Skeletal muscle tissue (tissue), 4 donors: Measurements from ENCODE around the gene DRC3. TPM values are rescaled to one million over a fixed set of nuclear protein-coding genes. Genes with fewer than 3 reads are reported as not detected.

Experiments used
- H3K27ac ChIP-seq: one replicate; pipeline ENCODE4 v1.7.0; 2013; ENCODE audit warnings: mild to moderate bottlenecking, low read depth, low read length, inconsistent platforms
- H3K27me3 ChIP-seq, 3 donors: one replicate each; pipeline ENCODE4 v1.7.0; 2013; ENCODE audit warnings: low read length in 3 of 3; ENCODE audit not compliant: control insufficient read depth in 3 of 3, insufficient read depth in 3 of 3
- H3K36me3 ChIP-seq, 3 donors: one replicate each; pipeline ENCODE4 v1.7.0; 2013; ENCODE audit warnings: low read length in 3 of 3; ENCODE audit not compliant: control insufficient read depth in 3 of 3, insufficient read depth in 3 of 3
- H3K4me1 ChIP-seq, 3 donors: one replicate each; pipeline ENCODE4 v1.7.0; 2013; ENCODE audit warnings: low read length in 3 of 3, mild to moderate bottlenecking in 3 of 3; ENCODE audit not compliant: control insufficient read depth in 3 of 3, insufficient read depth in 3 of 3
- H3K4me3 ChIP-seq, 3 donors: one replicate each; pipeline ENCODE4 v1.7.0; 2013; ENCODE audit warnings: low read length in 3 of 3
- H3K9ac ChIP-seq, 3 donors: one replicate each; pipeline ENCODE4 v1.7.0; 2013; ENCODE audit warnings: low read length in 3 of 3, mild to moderate bottlenecking in 3 of 3, moderate library complexity in 2 of 3, low read depth in 1 of 3
- H3K9me3 ChIP-seq, 3 donors: one replicate each; pipeline ENCODE4 v1.7.0; 2013; ENCODE audit warnings: low read length in 3 of 3; ENCODE audit not compliant: control insufficient read depth in 3 of 3
- total RNA-seq: library from RNA; depleted of rRNA; stranded (reverse); fragments of >200 nt; gene quantifications from one replicate; pipeline ENCODE4 v1.2.3, GENCODE V29; 2014
- donor health status: Osteomylitis.

DRC3 gene
- total RNA-seq, 1 donor from 2014 or later, result 1.0 TPM

DNA sequence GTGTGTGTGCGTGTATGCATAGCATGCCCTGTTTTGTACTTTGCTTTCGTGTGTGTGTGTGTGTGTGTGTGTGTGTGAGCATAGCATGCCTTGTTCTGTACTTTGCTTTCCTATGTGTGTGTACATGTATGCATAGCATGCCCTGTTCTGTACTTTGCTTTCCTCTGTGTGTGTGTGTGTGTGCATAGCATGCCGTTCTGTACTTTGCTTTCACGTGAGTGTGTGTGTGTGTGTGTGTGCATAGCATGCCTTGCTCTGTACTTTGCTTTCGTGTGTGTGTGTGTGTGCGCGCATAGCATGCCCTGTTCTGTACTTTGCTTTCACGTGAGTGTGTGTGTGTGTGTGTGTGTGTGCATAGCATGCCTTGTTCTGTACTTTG, 27.4 kb downstream of the DRC3 start:
- no peak overlapping the region for H3K9ac ChIP-seq
- peaks cover 3 to 12% (median 7%) of the 10 kb centered on the region in 3 donors for H3K4me1 ChIP-seq
- no peaks in the 10 kb centered on the region for H3K9me3 ChIP-seq
- H3K36me3 ChIP-seq, result no peaks in the 10 kb centered on the region
- no peak overlapping the region for H3K4me3 ChIP-seq
- no peaks in the 10 kb centered on the region for H3K27me3 ChIP-seq
- no peak overlapping the region for H3K27ac ChIP-seq

DNA sequence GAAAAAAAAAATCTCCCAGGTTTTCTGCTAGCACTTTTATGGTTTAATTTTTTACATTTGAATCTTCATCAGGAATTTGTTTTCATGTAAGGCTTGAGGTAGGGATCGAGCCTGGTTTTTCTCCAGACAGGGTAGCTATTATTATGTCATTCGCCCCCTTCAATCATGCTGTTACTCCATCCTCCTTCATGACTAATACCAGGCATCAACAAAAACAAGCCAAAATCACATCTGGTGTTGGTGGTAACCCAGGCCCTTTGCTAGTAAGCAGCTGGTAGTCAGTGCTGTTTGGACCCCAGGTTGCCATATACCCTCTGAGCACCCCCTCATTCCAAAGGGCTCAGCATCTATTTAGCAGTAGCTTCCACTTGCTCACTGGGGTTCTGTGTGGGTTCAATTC, 29.5 kb downstream of the DRC3 start:
- peaks cover 0 to 4% (median 0%) of the 10 kb centered on the region in 3 donors for H3K36me3 ChIP-seq
- no peaks in the 10 kb centered on the region for H3K9me3 ChIP-seq
- peaks cover 10 to 22% (median 15%) of the 10 kb centered on the region in 3 donors for H3K4me1 ChIP-seq
- no peak overlapping the region for H3K27ac ChIP-seq
- no peak overlapping the region for H3K4me3 ChIP-seq
- no peak overlapping the region for H3K9ac ChIP-seq
- H3K27me3 ChIP-seq, result no peaks in the 10 kb centered on the region

DNA sequence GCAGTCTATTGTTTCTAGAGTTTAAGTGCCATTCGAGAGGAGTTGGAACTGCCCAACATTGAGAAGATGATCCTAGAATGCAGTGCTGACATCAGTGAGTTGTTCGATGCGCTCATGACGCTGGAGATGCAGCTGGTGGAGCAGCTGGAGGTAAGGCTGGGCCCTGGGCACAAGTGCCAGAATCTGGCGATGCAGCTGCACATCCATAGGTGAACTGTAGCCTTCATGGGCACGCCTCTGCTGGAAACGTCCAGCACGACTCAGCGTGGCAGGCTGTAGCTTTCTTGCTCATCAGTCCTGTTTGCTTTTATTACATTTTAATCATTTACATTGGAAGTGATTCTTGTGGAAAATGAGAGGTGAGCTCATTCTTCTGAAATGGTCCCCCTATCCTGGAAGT, 31.7 kb downstream of the DRC3 start:
- H3K27me3 ChIP-seq, result no peaks in the 10 kb centered on the region
- peaks cover 3 to 7% (median 4%) of the 10 kb centered on the region in 3 donors for H3K36me3 ChIP-seq
- H3K9ac ChIP-seq, result no peak overlapping the region
- H3K4me1 ChIP-seq, result peaks cover 10 to 22% (median 15%) of the 10 kb centered on the region in 3 donors
- H3K27ac ChIP-seq, result peak overlapping the region; percentile 25
- no peak overlapping the region for H3K4me3 ChIP-seq
- no peaks in the 10 kb centered on the region for H3K9me3 ChIP-seq

DNA sequence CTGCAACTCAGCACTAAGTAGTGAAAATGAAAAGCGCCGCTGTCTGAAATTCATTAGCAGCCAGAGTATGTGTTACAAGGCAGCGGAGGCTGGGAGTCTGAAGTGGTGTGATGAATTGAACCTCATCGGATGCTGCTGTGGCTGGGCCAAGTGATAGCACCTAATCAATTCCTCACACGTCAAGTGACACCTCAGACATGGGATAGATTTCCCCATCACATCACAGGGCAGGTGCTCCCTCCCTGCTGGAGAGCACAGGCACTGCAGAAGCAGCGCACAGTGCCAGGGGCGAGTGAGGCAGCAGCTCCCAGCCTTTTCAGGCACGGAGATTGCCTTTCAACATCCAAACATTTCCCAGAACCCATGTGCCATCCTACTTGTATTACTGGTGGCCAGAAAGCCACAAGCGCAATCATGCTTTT, 32.2 kb downstream of the DRC3 start:
- no peaks in the 10 kb centered on the region for H3K9me3 ChIP-seq
- H3K27ac ChIP-seq, result peak overlapping the region; percentile 25
- no peaks in the 10 kb centered on the region for H3K27me3 ChIP-seq
- no peak overlapping the region for H3K4me3 ChIP-seq
- peaks cover 3 to 7% (median 4%) of the 10 kb centered on the region in 3 donors for H3K36me3 ChIP-seq
- H3K9ac ChIP-seq, result peak overlapping the region in 1 of 3 donors; percentile 14
- peaks cover 10 to 22% (median 15%) of the 10 kb centered on the region in 3 donors for H3K4me1 ChIP-seq

DNA sequence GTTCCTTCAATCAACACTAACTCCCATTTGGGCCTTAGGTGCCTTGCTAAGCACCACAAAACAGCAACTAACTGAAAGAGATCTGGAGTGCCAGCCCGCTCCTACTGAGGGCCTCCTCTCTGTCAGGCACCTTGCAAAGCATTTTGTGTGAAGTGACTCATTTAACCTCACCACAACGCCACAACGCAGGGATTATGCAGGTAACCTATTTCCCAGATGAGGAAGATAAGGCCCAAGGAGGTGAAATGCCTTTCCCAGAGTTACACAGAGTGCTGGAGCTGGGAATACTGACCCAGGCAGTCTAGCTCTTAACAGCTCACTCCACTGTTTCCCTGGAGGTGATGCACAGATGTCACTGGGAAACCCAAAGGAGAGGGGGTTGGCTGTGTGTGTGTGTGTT, 32.8 kb downstream of the DRC3 start:
- peaks cover 10 to 22% (median 15%) of the 10 kb centered on the region in 3 donors for H3K4me1 ChIP-seq
- no peaks in the 10 kb centered on the region for H3K9me3 ChIP-seq
- H3K4me3 ChIP-seq, result no peak overlapping the region
- H3K27ac ChIP-seq, result peak overlapping the region; percentile 36
- H3K27me3 ChIP-seq, result no peaks in the 10 kb centered on the region
- H3K9ac ChIP-seq, result peak overlapping the region in 2 of 3 donors; percentile 14 to 33
- H3K36me3 ChIP-seq, result peaks cover 5 to 7% (median 6%) of the 10 kb centered on the region in 3 donors

DNA sequence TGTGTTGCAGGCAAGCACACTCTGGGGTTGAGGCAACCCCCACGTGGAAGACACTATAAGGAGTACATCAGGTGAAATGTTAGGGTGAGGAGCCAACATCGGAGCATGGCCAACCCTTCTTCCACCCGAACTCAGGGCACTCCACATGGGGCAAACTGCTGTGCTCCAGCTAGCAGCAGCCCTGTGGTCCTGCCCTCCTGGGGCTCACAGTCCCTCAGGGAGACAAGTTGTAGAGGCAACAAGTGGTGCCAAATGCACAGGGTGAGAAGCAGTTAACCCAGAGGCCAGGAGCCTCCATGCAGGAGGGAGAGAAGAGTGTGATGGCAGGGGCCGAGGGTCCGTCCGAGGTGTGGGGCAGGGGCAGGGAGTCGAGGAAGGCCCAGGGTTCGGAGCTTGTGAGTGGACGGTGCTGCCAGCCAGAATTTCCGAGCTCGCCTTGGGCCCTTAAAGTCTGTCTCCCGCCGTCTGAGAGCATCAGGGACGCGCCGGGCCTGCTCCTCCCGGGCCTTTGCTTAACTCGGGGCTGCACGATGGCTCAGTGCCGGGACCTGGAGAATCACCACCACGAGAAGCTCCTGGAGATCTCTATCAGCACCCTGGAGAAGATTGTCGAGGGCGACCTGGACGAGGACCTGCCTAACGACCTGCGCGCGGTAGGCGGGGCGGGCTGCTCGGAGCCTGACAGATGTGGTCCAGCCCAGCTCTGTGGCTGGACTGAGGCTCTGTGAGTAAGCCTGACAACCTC, 34.0 kb downstream of the DRC3 start:
- no peaks in the 10 kb centered on the region for H3K27me3 ChIP-seq
- no peak overlapping the region for H3K4me3 ChIP-seq
- no peak overlapping the region for H3K9ac ChIP-seq
- H3K4me1 ChIP-seq, result peaks cover 10 to 22% (median 15%) of the 10 kb centered on the region in 3 donors
- H3K36me3 ChIP-seq, result peaks cover 8 to 13% (median 10%) of the 10 kb centered on the region in 3 donors
- H3K9me3 ChIP-seq, result no peaks in the 10 kb centered on the region
- no peak overlapping the region for H3K27ac ChIP-seq

DNA sequence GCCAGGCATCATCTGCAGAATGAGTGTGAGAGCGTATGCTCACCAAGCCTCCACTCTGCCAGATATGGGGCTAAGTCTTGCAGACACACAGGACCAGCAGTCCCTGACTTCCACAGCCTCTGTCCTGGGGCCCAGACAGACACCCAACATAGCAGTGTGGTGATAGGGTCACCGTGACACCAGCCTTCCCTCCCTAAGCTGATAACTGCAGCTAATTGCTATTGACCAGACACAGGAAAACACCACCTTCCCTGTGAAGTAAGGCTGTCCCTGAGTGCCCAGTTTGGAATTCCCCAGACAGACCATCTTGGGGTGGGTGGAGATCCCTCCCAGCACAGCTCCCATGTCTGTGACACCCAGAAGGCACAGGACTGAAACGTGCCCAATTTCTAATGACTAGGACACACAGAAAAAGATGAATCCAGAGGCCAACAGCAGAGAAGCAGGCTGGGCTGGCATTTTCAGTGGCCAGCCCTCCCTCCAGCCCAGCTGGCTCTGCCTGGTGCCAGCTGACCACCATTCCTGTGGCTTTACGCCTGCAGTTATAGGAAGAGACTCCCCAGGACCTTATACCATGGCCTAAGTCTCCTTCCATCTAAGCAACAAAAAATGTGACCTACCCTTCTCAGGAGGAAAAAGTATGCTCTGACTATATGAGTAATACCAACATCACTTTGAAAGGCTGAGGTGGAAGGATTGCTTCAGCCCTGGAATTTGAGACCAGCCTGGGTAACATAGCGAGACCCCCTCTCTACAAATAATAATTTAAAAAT, 36.0 kb downstream of the DRC3 start:
- Histone ChIP-seq H3K9me3 (no peaks in the 10 kb centered on the region), H3K27ac (no peak overlapping the region), H3K4me3 (no peak overlapping the region), H3K36me3 (peaks cover 10 to 15% (median 11%) of the 10 kb centered on the region in 3 donors), H3K27me3 (no peaks in the 10 kb centered on the region), H3K9ac (no peak overlapping the region), H3K4me1 (peaks cover 10 to 22% (median 15%) of the 10 kb centered on the region in 3 donors)

DNA sequence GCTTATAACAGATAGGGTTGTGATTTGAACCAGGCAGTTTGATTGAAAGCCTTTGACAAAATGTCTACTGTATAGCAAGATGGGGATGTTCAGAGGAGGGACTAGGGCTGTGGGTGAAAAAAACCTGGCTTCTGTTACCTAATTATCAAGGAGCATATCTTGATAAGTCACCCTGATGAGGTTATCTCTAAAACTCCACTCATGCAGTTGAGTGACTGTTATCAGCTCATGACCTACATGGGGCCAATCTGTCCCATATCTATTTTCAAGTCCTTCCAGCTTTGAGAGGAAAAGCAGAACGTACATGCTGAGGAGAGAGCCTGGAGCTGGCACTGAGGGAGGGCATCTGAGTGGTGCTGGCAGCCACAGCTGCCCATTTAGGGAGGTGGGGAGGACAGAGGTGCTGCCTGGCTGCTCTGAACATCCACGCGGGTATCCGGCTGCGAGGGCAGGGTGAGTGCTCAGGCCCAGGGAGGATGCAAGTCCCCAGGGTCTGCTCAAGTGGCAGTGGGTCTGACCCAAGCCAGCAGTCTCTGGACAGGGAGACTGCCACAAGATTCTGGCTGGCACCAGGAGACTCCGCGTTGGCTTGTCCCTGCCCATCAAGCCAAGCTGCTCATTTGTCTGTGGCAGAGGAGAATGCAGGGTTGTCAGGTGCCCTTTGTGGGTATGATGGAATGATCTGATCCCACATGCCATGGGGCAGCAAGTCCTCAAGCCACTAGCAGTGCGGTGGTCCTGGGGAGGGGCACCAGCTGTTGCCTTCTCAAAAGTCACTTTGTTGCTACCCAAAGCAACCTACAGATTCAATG, 37.2 kb downstream of the DRC3 start:
- Histone ChIP-seq H3K27me3 (no peaks in the 10 kb centered on the region), H3K9ac (no peak overlapping the region), H3K27ac (no peak overlapping the region), H3K36me3 (peaks cover 10 to 15% (median 11%) of the 10 kb centered on the region in 3 donors), H3K9me3 (no peaks in the 10 kb centered on the region), H3K4me3 (no peak overlapping the region), H3K4me1 (peaks cover 9 to 12% (median 10%) of the 10 kb centered on the region in 3 donors)

DNA sequence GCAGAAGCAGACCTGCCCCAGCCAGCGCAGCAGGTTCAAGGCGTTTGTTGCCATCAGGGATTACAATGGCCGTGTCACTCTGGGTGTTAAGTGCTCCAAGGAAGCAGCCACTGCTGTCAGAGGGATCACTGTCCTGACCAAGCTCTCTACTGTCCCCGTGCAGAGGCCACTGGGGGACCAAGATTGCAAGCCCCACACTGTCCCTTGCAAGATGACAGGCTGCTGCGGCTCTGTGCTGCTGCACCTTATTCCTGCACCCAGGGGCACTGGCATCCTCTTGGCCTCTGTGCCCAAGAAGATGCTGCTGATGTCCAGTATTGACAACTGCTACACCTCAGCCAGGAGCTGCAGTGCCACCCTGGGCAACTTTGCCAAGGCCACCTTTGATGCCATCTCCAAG, 38.6 kb downstream of the DRC3 start:
- Histone ChIP-seq H3K4me1 (no peaks in the 10 kb centered on the region), H3K9me3 (no peaks in the 10 kb centered on the region), H3K36me3 (peaks cover 18 to 23% (median 22%) of the 10 kb centered on the region in 3 donors), H3K27me3 (no peaks in the 10 kb centered on the region), H3K4me3 (no peak overlapping the region), H3K9ac (no peak overlapping the region), H3K27ac (no peak overlapping the region)
